Choroid plexus epithelial cell (primary cell): ENCODE data around the gene NARS2.
A peak's percentile ranks its signal among the peaks of the same experiment; 100 is the strongest.
"Not testable (repeated sequence)": the region's sequence is repeated elsewhere in the genome, so short reads cannot be mapped to it uniquely, and the experiment has no call there.

Experiments
- DNase-seq: peaks from one replicate; pipeline ENCODE4 v3.0.0-alpha.2; 2010; ENCODE audit warnings: low read depth
- H3K4me3 ChIP-seq: 2 replicates; pipeline ENCODE4 v1.5.1; 2011; ENCODE audit warnings: low read depth, mild to moderate bottlenecking, control low read depth, low read length, moderate library complexity
- TF ChIP-seq, protein P1 (sequence below): conservative IDR thresholded peaks from 2 replicates; pipeline ENCODE4 v1.5.1; 2011; ENCODE audit warnings: low read depth, mild to moderate bottlenecking, control low read depth, inconsistent platforms, low read length, moderate library complexity

Gene NARS2

DNA sequence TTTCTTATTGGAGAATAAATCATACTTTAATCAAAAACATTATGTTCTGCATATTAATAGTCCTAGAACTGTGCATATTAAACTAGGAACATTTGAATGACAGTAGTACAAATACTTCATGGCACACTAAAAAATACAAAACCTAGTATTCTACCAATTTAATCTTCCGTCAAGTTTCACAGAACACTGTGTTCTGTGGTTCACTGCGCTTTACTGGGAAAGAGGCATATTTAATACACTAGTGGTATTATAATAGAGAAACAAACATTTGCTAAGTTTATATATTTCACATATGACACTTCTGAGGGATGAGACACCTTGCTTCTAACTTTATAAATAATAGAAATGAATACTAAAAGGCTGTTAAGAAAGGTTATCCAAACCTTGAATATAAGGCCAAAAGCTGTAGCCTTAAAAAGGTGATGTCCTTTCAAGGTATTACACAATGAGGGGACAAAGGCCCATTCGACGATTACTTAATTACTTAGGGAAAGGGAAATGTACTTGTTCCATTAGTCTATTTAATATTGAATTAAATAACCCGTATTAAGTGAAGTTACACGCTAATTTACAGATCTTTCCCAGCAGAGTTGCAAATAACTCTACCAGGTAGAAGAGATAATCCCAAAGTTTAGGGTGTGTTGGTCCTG lies 48.0 kb downstream of the NARS2 start:
- TF ChIP-seq, protein P1, sequence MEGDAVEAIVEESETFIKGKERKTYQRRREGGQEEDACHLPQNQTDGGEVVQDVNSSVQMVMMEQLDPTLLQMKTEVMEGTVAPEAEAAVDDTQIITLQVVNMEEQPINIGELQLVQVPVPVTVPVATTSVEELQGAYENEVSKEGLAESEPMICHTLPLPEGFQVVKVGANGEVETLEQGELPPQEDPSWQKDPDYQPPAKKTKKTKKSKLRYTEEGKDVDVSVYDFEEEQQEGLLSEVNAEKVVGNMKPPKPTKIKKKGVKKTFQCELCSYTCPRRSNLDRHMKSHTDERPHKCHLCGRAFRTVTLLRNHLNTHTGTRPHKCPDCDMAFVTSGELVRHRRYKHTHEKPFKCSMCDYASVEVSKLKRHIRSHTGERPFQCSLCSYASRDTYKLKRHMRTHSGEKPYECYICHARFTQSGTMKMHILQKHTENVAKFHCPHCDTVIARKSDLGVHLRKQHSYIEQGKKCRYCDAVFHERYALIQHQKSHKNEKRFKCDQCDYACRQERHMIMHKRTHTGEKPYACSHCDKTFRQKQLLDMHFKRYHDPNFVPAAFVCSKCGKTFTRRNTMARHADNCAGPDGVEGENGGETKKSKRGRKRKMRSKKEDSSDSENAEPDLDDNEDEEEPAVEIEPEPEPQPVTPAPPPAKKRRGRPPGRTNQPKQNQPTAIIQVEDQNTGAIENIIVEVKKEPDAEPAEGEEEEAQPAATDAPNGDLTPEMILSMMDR, result no peak
- H3K4me3 ChIP-seq, result no peak overlapping the region
- no peak for DNase-seq

DNA sequence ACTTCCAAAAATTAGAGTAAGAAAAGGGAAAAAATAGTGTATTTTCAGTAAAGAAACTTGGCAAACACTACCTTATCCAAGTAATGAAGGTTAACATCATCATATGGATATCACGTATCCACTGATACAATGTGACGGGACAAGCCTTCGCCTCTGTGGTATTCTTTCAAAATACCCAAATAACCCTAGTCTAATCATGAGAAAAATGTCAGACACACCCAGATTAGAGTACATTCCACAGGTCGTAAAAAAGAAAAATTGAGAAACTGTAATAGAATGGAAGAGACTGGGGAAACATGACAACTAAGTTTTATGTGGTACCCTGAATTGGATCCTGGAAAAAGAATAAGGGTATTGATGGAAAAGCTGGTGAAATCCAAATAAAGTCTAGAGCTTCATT lies 48.9 kb downstream of the NARS2 start:
- no peak overlapping the region for H3K4me3 ChIP-seq
- DNase-seq, result peak; percentile 8
- TF ChIP-seq, protein P1, result no peak

DNA sequence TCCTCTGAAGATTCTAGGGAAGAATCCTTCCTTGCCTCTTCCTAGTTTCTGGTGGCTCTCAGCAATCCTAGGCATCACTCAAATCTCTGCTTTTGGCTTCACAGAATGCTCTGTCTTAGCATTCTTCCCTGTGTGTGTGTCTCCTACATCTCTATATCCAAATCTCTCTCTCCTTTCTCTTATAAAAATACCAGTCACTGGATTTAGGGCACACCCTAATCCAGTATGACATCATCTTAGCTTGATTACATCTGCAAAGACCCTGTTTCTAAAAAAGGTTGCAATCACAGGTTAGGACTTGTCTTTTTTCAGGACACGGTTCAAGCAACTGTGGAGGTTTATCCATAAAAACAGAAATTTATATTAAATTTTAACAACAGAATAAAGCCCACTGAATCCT lies 54.4 kb downstream of the NARS2 start:
- TF ChIP-seq, protein P1, result no peak
- DNase-seq, result no peak
- H3K4me3 ChIP-seq, result no peak overlapping the region

DNA sequence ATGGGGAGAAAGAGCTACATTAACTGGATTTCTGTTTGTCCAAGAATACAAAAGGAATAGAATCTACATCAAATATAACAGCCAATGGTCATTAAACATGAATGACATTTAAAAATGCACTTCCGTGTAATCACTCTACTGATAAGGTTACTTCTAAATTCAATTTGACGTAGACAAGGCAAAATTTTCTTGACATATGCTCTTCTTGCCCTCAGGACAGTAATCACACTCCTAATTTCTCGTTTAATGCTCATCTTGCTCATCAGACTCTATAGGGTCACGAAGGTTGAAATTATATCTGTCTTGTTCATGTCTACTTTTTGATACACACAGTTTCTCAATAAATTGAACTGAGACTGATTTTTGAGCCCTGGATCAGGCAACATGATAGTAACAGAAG lies 58.4 kb downstream of the NARS2 start:
- TF ChIP-seq, protein P1, result no peak
- H3K4me3 ChIP-seq, result no peak overlapping the region
- no peak for DNase-seq

DNA sequence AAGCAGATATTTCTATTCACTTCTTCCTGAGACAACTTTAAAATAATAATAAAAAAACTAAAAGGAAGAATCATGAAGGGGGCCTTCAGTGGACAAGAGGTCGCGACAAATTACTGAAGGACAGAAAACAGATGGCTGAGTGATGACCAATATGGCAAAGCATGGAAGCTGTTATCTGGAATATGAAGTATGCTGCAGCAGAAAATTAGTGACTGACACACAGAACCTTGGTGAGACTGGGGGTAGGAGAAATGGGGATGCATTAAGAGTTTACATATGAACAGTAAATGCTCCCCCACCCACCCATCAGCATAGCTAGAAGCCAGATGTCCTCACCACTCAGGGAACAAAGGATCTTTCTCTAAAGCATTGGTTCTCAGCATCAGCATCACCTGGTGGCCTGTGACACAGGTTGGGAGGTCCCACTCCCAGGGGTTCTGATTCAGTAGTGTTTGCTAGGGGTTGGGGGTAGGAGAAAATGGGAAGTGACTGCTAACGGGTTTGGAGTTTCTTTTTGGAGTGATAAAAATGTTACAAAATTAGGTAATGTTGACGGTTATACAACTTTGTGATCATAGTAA lies 59.7 kb downstream of the NARS2 start:
- no peak overlapping the region for H3K4me3 ChIP-seq
- TF ChIP-seq, protein P1, result no peak
- DNase-seq, result no peak

DNA sequence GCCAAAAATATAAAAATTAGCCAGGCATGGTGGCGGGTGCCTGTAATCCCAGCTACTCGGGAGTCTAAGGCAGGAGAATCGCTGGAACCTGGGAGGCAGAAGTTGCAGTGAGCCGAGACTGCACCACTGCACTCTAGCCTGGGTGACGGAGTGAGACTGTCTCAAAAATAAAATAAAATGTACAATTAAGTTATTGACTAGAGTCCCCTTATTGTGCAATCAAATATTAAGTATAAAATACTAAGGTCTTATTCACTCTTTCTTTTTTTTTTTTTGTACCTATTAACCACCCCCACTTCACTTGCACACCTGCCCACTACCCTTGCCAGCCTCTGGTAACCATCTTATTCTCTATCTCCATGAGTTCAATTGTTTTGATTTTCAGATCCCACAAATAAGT lies 61.6 kb downstream of the NARS2 start:
- H3K4me3 ChIP-seq, DNase-seq: not testable (repeated sequence)

DNA sequence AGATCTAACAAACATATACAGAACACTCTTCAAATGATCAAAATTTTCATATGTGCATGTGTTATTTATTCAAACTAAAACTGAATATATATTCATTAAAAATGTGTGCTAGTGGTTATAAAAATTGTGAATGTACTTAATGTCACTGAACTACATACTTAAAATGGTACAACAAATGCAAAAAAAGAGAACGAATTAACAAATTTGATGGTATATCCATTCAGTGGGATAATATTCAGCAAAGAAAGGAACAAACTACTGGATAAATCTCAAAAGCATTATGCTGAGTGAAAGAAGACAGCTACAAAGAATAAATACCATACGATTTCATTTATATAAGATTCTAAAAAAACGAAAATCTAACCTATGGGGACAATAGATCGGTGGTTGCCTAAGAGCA lies 64.1 kb downstream of the NARS2 start:
- TF ChIP-seq, protein P1, result no peak
- no peak for DNase-seq

More for the DNA sequence above, 64.1 kb downstream of the NARS2 start:
- H3K4me3 ChIP-seq, result no peak overlapping the region
